ENCODE data around the gene FAM180B.

The FAM180B gene

GRCh38 chr11:47578524-47579494 is 7.7 kb upstream of the FAM180B start, which contains the start of the genes KBTBD4 and NDUFS3:
Gene KBTBD4 (minus strand): TSS chr11:47578970. CDS start chr11:47578951, 19 bp downstream.
Gene NDUFS3 (plus strand): TSS chr11:47579074. CDS start chr11:47579092, 18 bp downstream.
- TF ChIP-seq ZNF274 (IDR thresholded peaks at IDR 0.05; ENCODE audit: low read depth, low read length): no peak
- H3K4me3 ChIP-seq (ENCODE audit: low read length): peak within 1 kb of the TSS; percentile 98

- TF ChIP-seq ZNF274 (IDR thresholded peaks at IDR 0.05; ENCODE audit: low read depth, low read length): no peak
- no peak overlapping the region for H3K4me3 ChIP-seq (ENCODE audit: low read length)
Measured at GRCh38 chr11:47583844-47584243, 2.6 kb upstream of the FAM180B start.

GRCh38 chr11:47587039-47587716 is 700 bp downstream of the FAM180B start:
- no peak for TF ChIP-seq ZNF274 (IDR thresholded peaks at IDR 0.05; ENCODE audit: low read depth, low read length)
- H3K4me3 ChIP-seq (ENCODE audit: low read length): no peak overlapping the region

GRCh38 chr11:47587723-47588326 is 1.3 kb downstream of the FAM180B start:
- TF ChIP-seq ZNF274 (IDR thresholded peaks at IDR 0.05; ENCODE audit: low read depth, low read length): no peak
- no peak overlapping the region for H3K4me3 ChIP-seq (ENCODE audit: low read length)

- H3K4me3 ChIP-seq (ENCODE audit: low read length): no peak overlapping the region
- TF ChIP-seq ZNF274 (IDR thresholded peaks at IDR 0.05; ENCODE audit: low read depth, low read length): no peak
Measured at GRCh38 chr11:47589118-47589517, 2.6 kb downstream of the FAM180B start.

- TF ChIP-seq ZNF274 (IDR thresholded peaks at IDR 0.05; ENCODE audit: low read depth, low read length): no peak
- H3K4me3 ChIP-seq (ENCODE audit: low read length): no peak overlapping the region
Measured at GRCh38 chr11:47589584-47589976, 3.1 kb downstream of the FAM180B start.

GRCh38 chr11:47589977-47590861 is 3.7 kb downstream of the FAM180B start:
- no peak overlapping the region for H3K4me3 ChIP-seq (ENCODE audit: low read length)
- no peak for TF ChIP-seq ZNF274 (IDR thresholded peaks at IDR 0.05; ENCODE audit: low read depth, low read length)

GRCh38 chr11:47591764-47592163 is 5.3 kb downstream of the FAM180B start:
- no peak overlapping the region for H3K4me3 ChIP-seq (ENCODE audit: low read length)
- TF ChIP-seq ZNF274 (IDR thresholded peaks at IDR 0.05; ENCODE audit: low read depth, low read length): no peak

GRCh38 chr11:47592251-47592650 is 5.8 kb downstream of the FAM180B start:
- no peak for TF ChIP-seq ZNF274 (IDR thresholded peaks at IDR 0.05; ENCODE audit: low read depth, low read length)
- no peak overlapping the region for H3K4me3 ChIP-seq (ENCODE audit: low read length)

- no peak for TF ChIP-seq ZNF274 (IDR thresholded peaks at IDR 0.05; ENCODE audit: low read depth, low read length)
- H3K4me3 ChIP-seq (ENCODE audit: low read length): no peak overlapping the region
Measured at GRCh38 chr11:47592970-47593369, 6.5 kb downstream of the FAM180B start.

GRCh38 chr11:47593492-47593933 is 7.0 kb downstream of the FAM180B start:
- TF ChIP-seq ZNF274 (IDR thresholded peaks at IDR 0.05; ENCODE audit: low read depth, low read length): no peak
- no peak overlapping the region for H3K4me3 ChIP-seq (ENCODE audit: low read length)

GRCh38 chr11:47593934-47594855 is 7.7 kb downstream of the FAM180B start, which contains the start of gene C1QTNF4:
Gene C1QTNF4 (minus strand): TSS chr11:47594411. CDS start chr11:47590810, 3,601 bp downstream.
- no peak for TF ChIP-seq ZNF274 (IDR thresholded peaks at IDR 0.05; ENCODE audit: low read depth, low read length)
- H3K4me3 ChIP-seq (ENCODE audit: low read length): no peak within 1 kb of the TSS
